HG03432 (cell line): ENCODE data around the gene ARHGEF3.

Experiments
- ATAC-seq: cut with Tn5 transposase; IDR thresholded peaks from one replicate; pipeline ENCODE4 v1.9.1; 2021; ENCODE audit warnings: mild to moderate bottlenecking, moderate library complexity; ENCODE audit not compliant: unreplicated experiment

The ARHGEF3 gene

DNA sequence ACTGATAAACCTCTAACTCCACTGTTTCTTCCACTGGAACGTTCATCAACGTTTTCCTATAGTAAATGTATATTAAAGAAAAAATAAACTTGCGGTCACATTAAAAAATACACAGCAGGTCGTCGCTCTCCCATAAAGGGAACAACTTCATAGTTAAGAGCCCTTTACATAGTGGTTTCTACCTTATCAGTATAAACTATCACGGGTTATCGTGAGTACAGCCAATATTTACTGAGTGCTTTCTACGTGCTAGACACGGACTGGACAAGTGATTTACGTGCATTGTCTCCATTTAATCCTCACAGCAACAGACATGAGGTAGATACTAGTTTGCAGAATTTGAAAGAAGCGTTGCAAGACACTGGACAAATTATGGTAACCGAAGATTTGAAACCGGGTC, 117.7 kb downstream of the ARHGEF3 start:
- no peak for ATAC-seq

DNA sequence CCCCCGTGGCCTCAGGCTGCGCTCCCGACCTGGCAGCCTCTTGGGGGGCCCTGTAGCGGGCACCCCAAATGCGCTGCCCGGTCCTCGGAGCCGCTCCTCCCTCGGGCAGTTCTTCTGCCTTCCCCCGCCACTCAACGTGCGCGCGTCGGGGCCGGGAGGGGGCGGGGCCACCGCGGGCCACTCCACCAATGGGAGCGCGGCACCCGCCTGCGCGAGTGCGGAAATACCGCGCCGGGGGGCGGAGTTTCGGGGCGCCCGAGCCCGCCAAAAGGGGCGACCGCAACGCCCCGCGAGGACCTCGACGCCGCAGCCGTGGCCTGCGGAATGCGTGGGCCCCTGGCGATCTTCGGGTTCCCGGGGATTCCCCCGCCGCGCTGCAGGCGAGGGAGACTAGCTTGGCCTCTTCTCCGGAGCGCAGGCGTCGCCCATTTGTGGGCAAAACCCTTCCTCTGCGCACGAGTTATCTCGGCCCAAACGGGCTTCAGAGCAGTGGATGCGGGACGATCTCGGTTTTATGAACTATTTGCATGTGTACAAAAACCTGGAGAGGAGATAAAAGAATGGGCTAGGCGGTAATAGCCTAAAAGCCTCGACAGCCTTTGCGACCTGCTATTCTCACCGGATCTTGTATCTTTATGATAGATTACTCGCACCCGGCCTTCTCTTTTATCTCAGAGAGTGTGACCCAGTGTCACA, 118.5 kb downstream of the ARHGEF3 start, which contains the start of gene TASOR:
Gene TASOR, minus strand, starts transcription at position 144 of the 696 bp plus-strand sequence. CDS start 259 bp downstream, outside the sequence.
- ATAC-seq, result peak; percentile 80

DNA sequence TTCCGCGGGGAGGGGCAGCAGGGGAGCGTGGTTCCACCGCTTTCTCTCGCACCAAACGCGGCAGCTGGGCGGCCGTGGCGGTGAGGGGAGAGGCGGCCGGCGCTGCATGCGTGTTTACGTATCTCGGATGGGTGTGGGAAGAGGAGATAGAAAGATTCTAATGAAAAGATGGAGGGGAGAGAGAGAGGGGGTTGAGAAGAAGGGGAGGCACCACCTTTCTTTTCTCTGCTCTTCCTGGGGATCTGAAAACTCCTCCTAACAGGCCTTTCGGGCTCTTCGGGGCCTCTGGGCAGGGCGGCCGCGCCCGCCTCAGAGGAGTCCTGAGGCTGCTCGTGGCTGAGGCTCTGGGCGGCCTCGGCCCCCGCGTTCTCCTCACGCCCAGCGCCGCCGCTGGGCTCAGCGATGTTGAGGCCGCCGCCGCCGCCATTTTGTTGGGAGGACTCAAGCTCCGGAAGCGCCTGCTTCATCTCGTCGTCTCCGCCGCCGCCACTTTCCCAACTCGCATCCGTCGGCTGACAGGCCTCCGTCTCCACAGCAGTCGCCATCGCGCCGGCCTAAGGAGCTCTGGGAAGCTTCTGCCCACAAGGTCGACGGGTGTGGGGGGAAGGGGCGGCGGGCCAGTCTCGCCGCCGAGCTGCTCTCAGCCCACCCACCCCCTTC, 119.2 kb downstream of the ARHGEF3 start:
- ATAC-seq, result peak; percentile 76

GRCh38 chr3:56681984-56682461, 119.7 kb downstream of the ARHGEF3 start:
- ATAC-seq, result no peak

GRCh38 chr3:56680054-56680580, 121.6 kb downstream of the ARHGEF3 start:
- ATAC-seq, result no peak
